Fibroblast of mammary gland (primary cell): ENCODE results near the gene SERTAD1.
"Not testable (repeated sequence)": the region's sequence is repeated elsewhere in the genome, so short reads cannot be mapped to it uniquely, and the experiment has no call there.

Experiments used
- DNase-seq: peaks from one replicate; pipeline ENCODE4 v3.0.0-alpha.2; 2010; ENCODE audit warnings: low read depth
- H3K4me3 ChIP-seq: 2 replicates; pipeline ENCODE4 v1.5.1; 2011; ENCODE audit warnings: low read depth, mild to moderate bottlenecking, low read length, moderate library complexity; ENCODE audit not compliant: control insufficient read depth
- TF ChIP-seq, protein P1 (sequence below): conservative IDR thresholded peaks from 2 replicates; pipeline ENCODE4 v1.5.1; 2011; ENCODE audit warnings: low read depth, low read length, inconsistent platforms; ENCODE audit not compliant: control insufficient read depth, insufficient read depth

The SERTAD1 gene

DNA sequence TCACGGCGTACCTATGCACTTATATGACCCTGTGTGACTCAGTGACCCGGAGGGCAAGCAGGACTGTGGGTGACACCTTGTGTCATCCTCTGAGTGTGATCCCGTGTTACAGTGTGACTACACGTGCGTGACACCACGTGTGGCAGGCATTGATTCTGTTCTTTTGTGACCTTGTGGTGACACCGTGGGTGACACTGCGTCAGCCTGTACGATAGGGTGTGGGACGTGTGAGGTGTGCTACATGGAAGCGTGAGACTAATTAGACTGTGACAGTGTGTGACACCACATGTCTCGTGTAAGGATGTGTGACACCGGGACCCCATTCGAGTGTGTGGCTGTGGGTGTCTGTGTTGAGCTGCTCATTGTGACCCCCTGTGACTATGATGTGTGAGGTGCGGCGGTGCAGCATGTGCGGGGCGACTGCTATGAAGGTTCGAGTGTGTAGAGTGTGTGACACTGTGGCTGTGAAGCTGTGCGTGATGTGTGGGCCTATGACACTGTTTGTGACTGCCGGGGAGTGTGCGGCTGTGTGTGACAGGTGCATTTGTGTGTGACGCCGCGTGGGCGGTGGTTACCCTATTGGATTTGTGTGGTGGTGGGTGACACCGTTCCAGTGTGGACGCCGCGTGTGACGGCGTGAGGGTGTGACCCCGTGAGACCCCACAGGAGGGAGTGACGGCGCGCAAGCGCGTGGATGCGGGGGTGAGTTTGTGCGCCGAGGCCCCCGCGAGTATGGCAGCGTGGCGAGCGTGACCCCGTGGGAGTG, 40.6 kb upstream of the SERTAD1 start:
- no peak for DNase-seq
- TF ChIP-seq, protein P1, sequence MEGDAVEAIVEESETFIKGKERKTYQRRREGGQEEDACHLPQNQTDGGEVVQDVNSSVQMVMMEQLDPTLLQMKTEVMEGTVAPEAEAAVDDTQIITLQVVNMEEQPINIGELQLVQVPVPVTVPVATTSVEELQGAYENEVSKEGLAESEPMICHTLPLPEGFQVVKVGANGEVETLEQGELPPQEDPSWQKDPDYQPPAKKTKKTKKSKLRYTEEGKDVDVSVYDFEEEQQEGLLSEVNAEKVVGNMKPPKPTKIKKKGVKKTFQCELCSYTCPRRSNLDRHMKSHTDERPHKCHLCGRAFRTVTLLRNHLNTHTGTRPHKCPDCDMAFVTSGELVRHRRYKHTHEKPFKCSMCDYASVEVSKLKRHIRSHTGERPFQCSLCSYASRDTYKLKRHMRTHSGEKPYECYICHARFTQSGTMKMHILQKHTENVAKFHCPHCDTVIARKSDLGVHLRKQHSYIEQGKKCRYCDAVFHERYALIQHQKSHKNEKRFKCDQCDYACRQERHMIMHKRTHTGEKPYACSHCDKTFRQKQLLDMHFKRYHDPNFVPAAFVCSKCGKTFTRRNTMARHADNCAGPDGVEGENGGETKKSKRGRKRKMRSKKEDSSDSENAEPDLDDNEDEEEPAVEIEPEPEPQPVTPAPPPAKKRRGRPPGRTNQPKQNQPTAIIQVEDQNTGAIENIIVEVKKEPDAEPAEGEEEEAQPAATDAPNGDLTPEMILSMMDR, result no peak
- peak overlapping the region; percentile 32 for H3K4me3 ChIP-seq

DNA sequence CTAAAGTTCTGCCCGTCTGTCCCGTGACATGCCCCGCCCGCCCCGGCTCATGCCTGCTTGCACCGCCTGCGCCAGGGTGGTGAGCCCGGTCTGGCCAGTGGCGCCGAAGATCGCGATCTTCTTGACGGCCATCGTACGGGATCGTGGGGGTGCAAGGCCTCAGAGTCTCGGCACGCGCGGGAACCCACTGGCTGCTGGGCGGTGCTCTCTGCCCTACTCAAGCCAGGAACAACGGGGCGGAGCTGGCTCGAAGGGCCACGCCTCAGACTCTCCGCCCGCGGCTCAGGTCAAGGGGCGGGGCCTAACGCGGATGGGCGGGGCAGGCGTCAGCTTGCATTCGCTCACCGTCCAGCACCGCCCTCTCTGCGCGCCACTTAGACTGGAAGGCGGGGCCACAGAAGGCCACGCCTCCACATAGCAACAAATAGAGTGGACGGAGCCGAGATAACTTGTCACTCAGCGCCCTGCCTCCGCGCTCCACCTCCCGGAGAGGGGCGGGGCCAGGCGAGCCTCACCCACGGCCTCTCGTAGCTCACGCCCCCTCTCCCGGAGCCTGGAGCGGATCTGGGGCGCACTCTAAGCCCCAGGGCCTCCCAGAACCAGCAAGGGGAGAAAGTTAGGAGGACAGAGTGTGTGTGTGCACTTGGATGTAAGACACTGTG, 39.9 kb upstream of the SERTAD1 start, which contains the start of gene BLVRB:
Gene BLVRB, minus strand, starts transcription at position 189 of the 662 bp plus-strand sequence. Its CDS starts 57 bp downstream, at position 132.
- H3K4me3 ChIP-seq, result peak within 1 kb of the TSS; percentile 75
- DNase-seq, result peak; percentile 98
- TF ChIP-seq, protein P1, result no peak

DNA sequence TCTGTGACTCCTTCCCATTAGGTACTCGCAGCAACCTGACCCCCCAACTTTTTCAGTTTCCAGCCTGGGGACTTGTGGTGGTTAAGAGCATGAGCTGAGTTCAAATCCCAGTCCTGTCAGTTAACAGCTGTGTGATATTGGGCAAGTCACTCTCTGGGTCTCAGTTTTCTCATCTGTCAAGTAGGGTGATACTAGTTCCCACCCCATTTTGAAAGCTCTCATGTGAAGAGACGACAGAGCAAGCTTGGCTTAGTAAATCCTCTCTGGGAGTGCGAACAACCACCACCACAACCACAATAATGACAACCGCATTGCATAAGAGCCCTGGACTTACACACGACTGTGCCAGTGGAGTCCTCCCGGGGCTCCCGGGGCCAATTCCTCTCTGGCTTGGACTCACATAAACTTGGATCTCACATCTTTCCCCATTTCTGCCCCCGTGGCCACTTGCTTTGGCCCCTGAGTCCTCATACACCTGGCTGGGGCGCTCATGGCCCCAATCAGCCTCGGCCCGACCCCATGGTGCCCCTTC, 39.3 kb upstream of the SERTAD1 start:
- peak; percentile 85 for DNase-seq

DNA sequence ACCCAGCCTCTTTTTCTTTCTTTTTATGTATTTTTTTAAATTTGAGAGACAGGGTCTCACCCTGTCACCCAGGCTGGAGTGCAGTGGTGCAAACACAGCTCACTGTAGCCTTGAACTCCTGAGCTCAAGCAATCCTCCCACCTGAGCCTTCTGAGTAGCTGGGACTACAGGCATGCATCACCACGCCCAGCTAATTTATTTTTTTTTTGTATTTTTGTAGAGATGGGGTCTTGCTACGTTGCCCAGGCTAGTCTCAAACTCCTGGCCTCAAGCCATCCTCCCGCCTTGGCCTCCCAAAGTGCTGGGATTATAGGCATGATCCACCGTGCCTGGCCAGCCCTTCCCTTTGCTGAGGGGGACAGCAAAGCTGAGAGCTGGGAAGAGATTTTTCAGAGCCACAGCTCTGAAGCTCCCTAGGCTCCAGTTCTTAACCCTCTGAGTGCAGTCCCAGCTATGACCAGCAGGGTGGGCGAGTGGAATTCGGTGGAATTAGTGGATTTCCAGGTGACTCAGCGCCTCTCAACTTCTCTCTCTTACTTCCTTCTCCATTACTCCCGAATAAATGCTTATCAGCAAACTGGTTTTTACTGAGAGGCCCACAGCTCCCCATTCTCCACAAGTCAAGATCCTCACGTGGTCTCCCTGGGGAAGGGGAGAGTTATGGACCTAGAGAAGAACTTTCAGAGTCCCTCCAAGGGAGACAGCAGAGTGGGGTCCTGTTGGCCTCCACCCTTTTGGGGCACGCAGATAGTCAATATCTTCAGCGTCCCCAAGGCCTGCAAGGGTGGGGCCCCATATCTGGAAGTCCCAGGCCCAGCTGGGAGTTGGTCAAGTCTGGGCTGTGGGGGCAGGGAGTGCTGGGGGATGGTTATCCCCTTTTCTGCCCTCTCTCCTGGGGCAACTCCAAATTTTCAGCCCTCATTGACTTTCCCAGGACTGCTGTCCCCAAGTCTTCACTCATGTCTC, 38.5 kb upstream of the SERTAD1 start:
- H3K4me3 ChIP-seq, result peak overlapping the region; percentile 75
- peak; percentile 90 for DNase-seq
- TF ChIP-seq, protein P1, result peak; percentile 88

More for the DNA sequence above, 39.3 kb upstream of the SERTAD1 start:
- H3K4me3 ChIP-seq, result peak overlapping the region; percentile 75
- TF ChIP-seq, protein P1, result no peak

DNA sequence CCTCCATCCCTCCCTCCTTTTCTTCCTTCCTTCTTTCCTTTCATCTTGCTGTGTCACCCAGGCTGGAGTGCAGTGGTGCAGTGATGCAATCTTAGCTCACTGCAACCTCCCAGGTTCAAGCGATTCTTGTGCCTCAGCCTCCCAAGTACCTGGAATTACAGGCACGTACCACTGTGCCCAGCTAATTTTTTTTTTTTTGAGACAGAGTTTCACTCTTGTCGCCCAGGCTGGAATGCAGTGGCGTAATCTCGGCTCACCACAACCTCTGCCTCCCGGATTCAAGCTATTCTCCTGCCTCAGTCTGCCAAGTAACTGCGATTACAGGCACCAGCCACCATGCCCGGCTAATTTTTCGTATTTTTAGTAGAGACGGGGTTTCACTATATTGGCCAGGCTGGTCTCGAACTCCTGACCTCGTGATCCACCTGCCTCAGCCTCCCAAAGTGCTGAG, 37.8 kb upstream of the SERTAD1 start:
- peak; percentile 23 for DNase-seq
- not testable (repeated sequence) for H3K4me3 ChIP-seq

DNA sequence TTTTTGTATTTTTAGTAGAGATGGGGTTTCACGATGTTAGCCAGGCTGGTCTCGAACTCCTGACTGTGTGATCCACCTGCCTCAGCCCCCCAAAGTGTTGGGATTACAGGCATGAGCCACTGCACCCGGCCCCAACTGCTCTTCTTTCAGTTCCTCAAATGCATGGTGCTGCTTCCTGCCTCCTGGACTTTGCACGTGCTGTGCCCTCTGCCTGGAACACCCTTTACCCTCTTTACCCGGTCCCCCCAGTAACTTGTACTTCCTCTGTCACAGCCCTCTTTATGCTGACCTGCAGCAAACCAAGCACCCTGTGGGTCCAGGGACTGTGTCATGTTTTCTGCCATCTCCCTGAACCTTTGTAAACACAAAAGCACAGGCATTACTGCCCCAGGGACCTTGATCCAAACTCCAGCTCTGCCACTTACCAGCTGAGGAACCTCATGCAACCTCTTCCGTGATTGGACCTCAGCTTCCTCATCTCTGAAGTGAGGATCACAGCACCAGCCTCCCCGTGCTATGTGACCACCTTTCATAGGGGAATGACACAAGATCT, 36.0 kb upstream of the SERTAD1 start:
- no peak overlapping the region for H3K4me3 ChIP-seq
- TF ChIP-seq, protein P1, result no peak
- no peak for DNase-seq
